ENCODE results near the gene MDGA2.

The MDGA2 gene

GRCh38 chr14:47626151-47627035, 49.0 kb downstream of the MDGA2 start:
- 0 out of 2 replicates have a peak, but pooled peaks have one; percentile 27 for TF ChIP-seq TEAD4 (IDR thresholded peaks at IDR 0.05)
- no peak for TF ChIP-seq YY1 (IDR thresholded peaks at IDR 0.05; ENCODE audit: low read depth)
- peak; percentile 10; the same call in 1 of the 2 replicates for TF ChIP-seq NFIC (IDR thresholded peaks at IDR 0.05)
- TF ChIP-seq CEBPB (IDR thresholded peaks at IDR 0.05): no peak
- peak; percentile 17; the same call in 1 of the 2 replicates for TF ChIP-seq MAX (IDR thresholded peaks at IDR 0.05)
- no peak for TF ChIP-seq TAF1 (IDR thresholded peaks at IDR 0.05; ENCODE audit: low read depth)

DNA sequence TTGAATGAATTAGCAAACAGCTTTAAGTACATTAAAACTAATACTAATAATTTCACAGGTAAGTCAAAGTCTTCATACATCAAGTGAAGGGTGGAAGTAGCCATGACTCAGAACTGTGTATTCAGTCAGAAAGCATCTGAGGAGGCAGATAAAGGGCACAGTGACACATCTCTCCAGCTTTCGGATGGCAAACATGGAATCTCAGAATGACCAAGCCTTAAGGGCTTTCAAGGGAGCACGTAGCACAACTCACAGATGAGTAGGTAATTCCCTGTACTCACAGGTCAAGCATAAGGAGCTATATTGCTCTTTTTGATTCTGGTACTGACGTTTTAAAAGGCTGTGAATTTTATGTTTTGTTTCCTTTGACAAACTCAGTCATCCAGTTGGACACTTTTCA, 56.0 kb downstream of the MDGA2 start:
- TF ChIP-seq TAF1 (IDR thresholded peaks at IDR 0.05; ENCODE audit: low read depth) (no peak), USF1 (IDR thresholded peaks at IDR 0.05) (no peak), TEAD4 (IDR thresholded peaks at IDR 0.05) (no peak), EGR1 (IDR thresholded peaks at IDR 0.05) (no peak), ZBTB7A (IDR thresholded peaks at IDR 0.05; ENCODE audit: low read depth) (no peak), NFIC (IDR thresholded peaks at IDR 0.05) (no peak), YY1 (IDR thresholded peaks at IDR 0.05; ENCODE audit: low read depth) (no peak), TCF12 (IDR thresholded peaks at IDR 0.05; ENCODE audit: low read depth) (no peak), MAX (IDR thresholded peaks at IDR 0.05) (no peak), RAD21 (IDR thresholded peaks at IDR 0.05; ENCODE audit: low read depth) (no peak)
- TF ChIP-seq, protein P1, sequence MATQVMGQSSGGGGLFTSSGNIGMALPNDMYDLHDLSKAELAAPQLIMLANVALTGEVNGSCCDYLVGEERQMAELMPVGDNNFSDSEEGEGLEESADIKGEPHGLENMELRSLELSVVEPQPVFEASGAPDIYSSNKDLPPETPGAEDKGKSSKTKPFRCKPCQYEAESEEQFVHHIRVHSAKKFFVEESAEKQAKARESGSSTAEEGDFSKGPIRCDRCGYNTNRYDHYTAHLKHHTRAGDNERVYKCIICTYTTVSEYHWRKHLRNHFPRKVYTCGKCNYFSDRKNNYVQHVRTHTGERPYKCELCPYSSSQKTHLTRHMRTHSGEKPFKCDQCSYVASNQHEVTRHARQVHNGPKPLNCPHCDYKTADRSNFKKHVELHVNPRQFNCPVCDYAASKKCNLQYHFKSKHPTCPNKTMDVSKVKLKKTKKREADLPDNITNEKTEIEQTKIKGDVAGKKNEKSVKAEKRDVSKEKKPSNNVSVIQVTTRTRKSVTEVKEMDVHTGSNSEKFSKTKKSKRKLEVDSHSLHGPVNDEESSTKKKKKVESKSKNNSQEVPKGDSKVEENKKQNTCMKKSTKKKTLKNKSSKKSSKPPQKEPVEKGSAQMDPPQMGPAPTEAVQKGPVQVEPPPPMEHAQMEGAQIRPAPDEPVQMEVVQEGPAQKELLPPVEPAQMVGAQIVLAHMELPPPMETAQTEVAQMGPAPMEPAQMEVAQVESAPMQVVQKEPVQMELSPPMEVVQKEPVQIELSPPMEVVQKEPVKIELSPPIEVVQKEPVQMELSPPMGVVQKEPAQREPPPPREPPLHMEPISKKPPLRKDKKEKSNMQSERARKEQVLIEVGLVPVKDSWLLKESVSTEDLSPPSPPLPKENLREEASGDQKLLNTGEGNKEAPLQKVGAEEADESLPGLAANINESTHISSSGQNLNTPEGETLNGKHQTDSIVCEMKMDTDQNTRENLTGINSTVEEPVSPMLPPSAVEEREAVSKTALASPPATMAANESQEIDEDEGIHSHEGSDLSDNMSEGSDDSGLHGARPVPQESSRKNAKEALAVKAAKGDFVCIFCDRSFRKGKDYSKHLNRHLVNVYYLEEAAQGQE (IDR thresholded peaks at IDR 0.05; ENCODE audit: low read depth): no peak

DNA sequence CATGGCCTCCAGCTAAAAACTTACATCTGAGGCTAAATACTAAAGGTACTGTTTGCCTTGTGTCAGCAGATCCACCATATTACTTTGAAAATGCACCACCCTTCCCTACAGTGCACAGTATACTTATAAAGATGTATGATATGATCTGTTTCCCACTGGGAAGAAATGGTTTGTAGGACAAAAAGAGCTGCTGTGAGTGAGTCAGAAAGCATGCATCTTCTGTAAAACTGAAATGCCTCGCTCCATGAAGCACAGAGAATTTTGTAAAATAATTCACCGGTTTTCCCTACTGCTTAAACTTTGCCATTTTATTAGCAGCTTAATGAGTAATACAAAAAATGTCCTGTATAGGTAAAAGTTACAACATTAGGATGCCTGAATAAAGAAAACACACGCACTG, 68.8 kb downstream of the MDGA2 start:
- TF ChIP-seq NFIC (IDR thresholded peaks at IDR 0.05) (no peak), CEBPB (IDR thresholded peaks at IDR 0.05) (no peak), YY1 (IDR thresholded peaks at IDR 0.05; ENCODE audit: low read depth) (no peak), TCF12 (IDR thresholded peaks at IDR 0.05; ENCODE audit: low read depth) (no peak), RAD21 (IDR thresholded peaks at IDR 0.05; ENCODE audit: low read depth) (no peak), TEAD4 (IDR thresholded peaks at IDR 0.05) (no peak), FOXM1 (IDR thresholded peaks at IDR 0.05; ENCODE audit: borderline replicate concordance, low read depth) (no peak), EP300 (IDR thresholded peaks at IDR 0.05; ENCODE audit: borderline replicate concordance) (no peak), TAF1 (IDR thresholded peaks at IDR 0.05; ENCODE audit: low read depth) (no peak), ZBTB7A (IDR thresholded peaks at IDR 0.05; ENCODE audit: low read depth) (no peak), EGR1 (IDR thresholded peaks at IDR 0.05) (no peak), USF1 (IDR thresholded peaks at IDR 0.05) (no peak), CREB1 (IDR thresholded peaks at IDR 0.05; ENCODE audit: low read depth) (no peak), MAX (IDR thresholded peaks at IDR 0.05) (no peak)
- TF ChIP-seq, protein P1 (IDR thresholded peaks at IDR 0.05; ENCODE audit: low read depth): no peak

DNA sequence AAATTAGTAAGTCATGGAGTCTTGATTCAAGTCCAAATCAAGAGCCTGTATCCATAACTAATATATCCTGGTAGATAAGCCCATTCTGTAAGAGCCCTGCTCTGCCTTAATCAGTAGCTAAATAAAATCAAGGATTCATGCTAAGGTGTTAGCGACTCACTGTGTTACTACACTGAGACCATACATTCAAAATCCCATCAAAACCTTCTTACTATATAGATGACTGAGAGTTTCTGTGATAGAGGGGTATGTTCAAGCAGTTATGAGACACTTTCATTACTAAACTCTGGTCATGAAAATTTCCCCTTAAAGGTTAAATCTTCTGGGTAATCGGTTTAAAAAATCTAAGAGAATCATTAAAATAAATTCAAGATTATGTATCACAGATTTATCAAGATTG, 78.5 kb downstream of the MDGA2 start:
- TF ChIP-seq NFIC (IDR thresholded peaks at IDR 0.05): no peak

- TF ChIP-seq TCF12 (IDR thresholded peaks at IDR 0.05; ENCODE audit: low read depth): no peak
- no peak for TF ChIP-seq RAD21 (IDR thresholded peaks at IDR 0.05; ENCODE audit: low read depth)
- no peak for TF ChIP-seq CREB1 (IDR thresholded peaks at IDR 0.05; ENCODE audit: low read depth)
- TF ChIP-seq USF1 (IDR thresholded peaks at IDR 0.05): no peak
- TF ChIP-seq EP300 (IDR thresholded peaks at IDR 0.05; ENCODE audit: borderline replicate concordance): no peak
- TF ChIP-seq TAF1 (IDR thresholded peaks at IDR 0.05; ENCODE audit: low read depth): no peak
- TF ChIP-seq ZBTB7A (IDR thresholded peaks at IDR 0.05; ENCODE audit: low read depth): no peak
- TF ChIP-seq MAX (IDR thresholded peaks at IDR 0.05): no peak
- TF ChIP-seq CEBPB (IDR thresholded peaks at IDR 0.05): no peak
- TF ChIP-seq EGR1 (IDR thresholded peaks at IDR 0.05): no peak
- TF ChIP-seq TEAD4 (IDR thresholded peaks at IDR 0.05): no peak
- TF ChIP-seq, protein P1 (IDR thresholded peaks at IDR 0.05; ENCODE audit: low read depth): no peak
- no peak for TF ChIP-seq FOXM1 (IDR thresholded peaks at IDR 0.05; ENCODE audit: borderline replicate concordance, low read depth)
- TF ChIP-seq NFIC (IDR thresholded peaks at IDR 0.05): no peak
- TF ChIP-seq YY1 (IDR thresholded peaks at IDR 0.05; ENCODE audit: low read depth): no peak
These were observed 79.2 kb downstream of the MDGA2 start for GRCh38 chr14:47596232-47596631.
